Hepatocyte (in vitro differentiated cells): ENCODE results near the gene WBP2NL. TPM values are rescaled to one million over a fixed set of nuclear protein-coding genes. Genes with fewer than 3 reads are reported as not detected.

Experiments
- DNase-seq: peaks from one replicate; pipeline ENCODE4 v3.0.0-alpha.2; 2016; ENCODE audit warnings: low spot score
- H2AFZ ChIP-seq: fragments of 200-600 bp; sonication (generic); 2 replicates; pipeline ENCODE4 v1.6.0; 2016; ENCODE audit warnings: antibody characterized with exemption, mild to moderate bottlenecking
- H3K27ac ChIP-seq: fragments of 200-600 bp; sonication (generic); 2 replicates; pipeline ENCODE4 v1.5.1; 2016; ENCODE audit warnings: mild to moderate bottlenecking
- H3K27me3 ChIP-seq: fragments of 200-600 bp; sonication (generic); 2 replicates; pipeline ENCODE4 v1.6.1; 2016
- H3K36me3 ChIP-seq: fragments of 200-600 bp; sonication (generic); replicated peaks from 2 replicates; pipeline ENCODE4 v1.5.1; 2016; ENCODE audit warnings: low read depth; ENCODE audit not compliant: insufficient read depth
- H3K4me1 ChIP-seq: fragments of 200-600 bp; sonication (generic); 2 replicates; pipeline ENCODE4 v1.5.1; 2016; ENCODE audit warnings: mild to moderate bottlenecking, moderate library complexity; ENCODE audit not compliant: insufficient read depth
- H3K4me2 ChIP-seq: fragments of 200-600 bp; sonication (generic); 2 replicates; pipeline ENCODE4 v1.6.0; 2016
- H3K4me3 ChIP-seq: fragments of 200-600 bp; sonication (generic); 2 replicates; pipeline ENCODE4 v1.5.1; 2016; ENCODE audit warnings: mild to moderate bottlenecking
- H3K79me2 ChIP-seq: fragments of 200-600 bp; sonication (generic); 2 replicates; pipeline ENCODE4 v1.6.0; 2017; ENCODE audit warnings: mild to moderate bottlenecking
- H3K9me2 ChIP-seq: fragments of 200-600 bp; sonication (generic); replicated peaks from 2 replicates; pipeline ENCODE4 v1.6.0; 2017; ENCODE audit warnings: mild to moderate bottlenecking; ENCODE audit not compliant: insufficient read depth
- H3K9me3 ChIP-seq: fragments of 200-600 bp; sonication (generic); 2 replicates; pipeline ENCODE4 v1.5.1; 2016; ENCODE audit warnings: low read depth, mild to moderate bottlenecking
- H4K20me1 ChIP-seq: fragments of 200-600 bp; sonication (generic); 2 replicates; pipeline ENCODE4 v1.6.0; 2016; ENCODE audit warnings: mild to moderate bottlenecking; ENCODE audit not compliant: insufficient read depth, poor library complexity, severe bottlenecking
- EZH2 ChIP-seq: fragments of 200-600 bp; sonication (generic); IDR thresholded peaks from 2 replicates; pipeline ENCODE4 v1.6.1; 2016; ENCODE audit warnings: antibody characterized with exemption, mild to moderate bottlenecking, borderline replicate concordance
- EZH2phosphoT487 ChIP-seq: fragments of 200-600 bp; sonication (generic); IDR thresholded peaks from one replicate; pipeline ENCODE4 v1.6.1; 2018; ENCODE audit warnings: antibody characterized with exemption, mild to moderate bottlenecking, low read depth, moderate library complexity; ENCODE audit not compliant: unreplicated experiment, severe bottlenecking
- WGBS: methylation state at CpG from one replicate; pipeline ENCODE4 v1.1.6; 2016; ENCODE audit warnings: low lambda C conversion rate; ENCODE audit errors: missing lambda C conversion rate; 5-methylcytosine and 5-hydroxymethylcytosine counted together
- polyA plus RNA-seq: library from polyadenylated mRNA; unstranded; fragments of >200 nt; fragmentation: Nextera tagmentation; extraction: Ambion mirVana; gene quantifications from 2 replicates; pipeline ENCODE4 v1.2.1, GENCODE V29; 2016
- total RNA-seq: library from RNA; depleted of rRNA; stranded (reverse); fragments of >200 nt; gene quantifications from 2 replicates; pipeline ENCODE4 v1.2.3, GENCODE V29; 2014
- TF ChIP-seq, protein P1 (sequence below): fragments of 200-600 bp; sonication (generic); IDR thresholded peaks from 2 replicates; pipeline ENCODE4 v1.5.1; 2016; ENCODE audit warnings: antibody characterized with exemption, mild to moderate bottlenecking; ENCODE audit not compliant: poor library complexity

Gene WBP2NL
- total and polyA plus RNA-seq, 2 experiments from 2014 or later: not detected

DNA sequence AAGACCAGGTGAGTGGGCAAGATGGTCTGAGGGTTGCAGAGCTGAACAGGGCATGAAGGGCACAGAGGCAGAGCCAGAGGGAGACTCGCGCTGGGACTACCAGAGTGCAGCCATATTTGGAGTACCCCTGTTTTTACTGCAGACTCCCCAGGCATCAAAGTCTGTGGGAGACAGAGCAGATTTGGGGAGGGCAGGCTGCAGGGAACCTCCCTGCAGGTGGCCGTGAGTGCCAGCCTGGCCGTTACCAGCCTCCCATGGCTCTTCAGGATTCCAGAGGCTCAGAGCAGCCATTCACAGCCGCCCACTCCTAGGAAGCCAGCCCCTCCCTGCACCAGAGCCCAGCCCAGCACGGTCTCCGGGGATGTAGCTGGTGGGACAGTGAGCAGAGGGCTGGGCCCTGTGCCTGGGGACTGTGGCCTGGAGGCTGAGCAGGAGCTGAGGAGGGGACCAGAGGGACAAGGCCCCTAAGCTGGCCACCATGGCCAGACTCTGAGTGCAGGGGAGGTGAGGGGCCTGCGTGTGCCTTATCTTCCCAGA is 29.4 kb upstream of the WBP2NL start, which contains the start of gene SEPTIN3:
Gene SEPTIN3 (plus strand): TSS at position 334 of the 537 bp plus-strand sequence. CDS start 2,050 bp downstream, outside the sequence.
- Histone ChIP-seq H2AFZ (no peak within 1 kb of the TSS), H3K27ac (no peak within 1 kb of the TSS), H4K20me1 (no peaks in the 10 kb centered on the region), H3K9me2 (no peaks in the 10 kb centered on the region), H3K4me1 (no peaks in the 10 kb centered on the region), H3K4me3 (no peak within 1 kb of the TSS), H3K79me2 (no peaks in the 10 kb centered on the region), H3K4me2 (no peak within 1 kb of the TSS), H3K9me3 (no peaks in the 10 kb centered on the region), H3K36me3 (no peaks in the 10 kb centered on the region), H3K27me3 (peaks cover 2% of the 10 kb centered on the region)
- DNase-seq: no peak
- TF ChIP-seq EZH2 (no peak), EZH2phosphoT487 (no peak)
- TF ChIP-seq, protein P1, sequence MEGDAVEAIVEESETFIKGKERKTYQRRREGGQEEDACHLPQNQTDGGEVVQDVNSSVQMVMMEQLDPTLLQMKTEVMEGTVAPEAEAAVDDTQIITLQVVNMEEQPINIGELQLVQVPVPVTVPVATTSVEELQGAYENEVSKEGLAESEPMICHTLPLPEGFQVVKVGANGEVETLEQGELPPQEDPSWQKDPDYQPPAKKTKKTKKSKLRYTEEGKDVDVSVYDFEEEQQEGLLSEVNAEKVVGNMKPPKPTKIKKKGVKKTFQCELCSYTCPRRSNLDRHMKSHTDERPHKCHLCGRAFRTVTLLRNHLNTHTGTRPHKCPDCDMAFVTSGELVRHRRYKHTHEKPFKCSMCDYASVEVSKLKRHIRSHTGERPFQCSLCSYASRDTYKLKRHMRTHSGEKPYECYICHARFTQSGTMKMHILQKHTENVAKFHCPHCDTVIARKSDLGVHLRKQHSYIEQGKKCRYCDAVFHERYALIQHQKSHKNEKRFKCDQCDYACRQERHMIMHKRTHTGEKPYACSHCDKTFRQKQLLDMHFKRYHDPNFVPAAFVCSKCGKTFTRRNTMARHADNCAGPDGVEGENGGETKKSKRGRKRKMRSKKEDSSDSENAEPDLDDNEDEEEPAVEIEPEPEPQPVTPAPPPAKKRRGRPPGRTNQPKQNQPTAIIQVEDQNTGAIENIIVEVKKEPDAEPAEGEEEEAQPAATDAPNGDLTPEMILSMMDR: no peak
- 64% methylated on average over 8 of the region's 8 CpGs for WGBS

DNA sequence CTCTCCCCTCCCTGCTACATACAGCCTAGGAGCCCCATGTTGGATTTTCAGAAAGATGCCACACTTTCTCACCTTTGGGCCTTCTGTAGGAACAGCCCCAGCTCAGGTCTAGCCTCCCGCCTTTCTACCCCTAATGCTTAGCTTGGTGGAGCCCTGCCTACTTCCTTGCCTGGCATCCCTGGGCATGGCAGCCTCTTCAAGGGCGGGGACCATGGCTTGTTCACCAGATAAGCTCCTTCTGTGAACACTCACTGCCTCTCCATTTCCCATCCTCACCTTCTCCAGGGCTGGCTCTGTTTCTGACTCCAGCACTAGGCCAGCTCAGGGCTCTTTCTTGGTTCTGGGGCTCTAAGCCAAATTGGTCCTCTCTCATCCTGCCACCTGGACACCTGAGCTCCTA is 28.0 kb upstream of the WBP2NL start:
- Histone ChIP-seq H2AFZ (no peak overlapping the region), H3K4me1 (no peaks in the 10 kb centered on the region), H3K9me3 (no peaks in the 10 kb centered on the region), H3K36me3 (no peaks in the 10 kb centered on the region), H3K4me2 (no peak overlapping the region), H3K4me3 (no peak overlapping the region), H4K20me1 (no peaks in the 10 kb centered on the region), H3K9me2 (no peaks in the 10 kb centered on the region), H3K79me2 (no peaks in the 10 kb centered on the region), H3K27me3 (peaks cover 11% of the 10 kb centered on the region), H3K27ac (no peak overlapping the region)
- TF ChIP-seq EZH2phosphoT487 (no peak), EZH2 (no peak)
- TF ChIP-seq, protein P1: no peak
- no peak for DNase-seq
- WGBS: 92% methylated on average over 2 of the region's 2 CpGs

DNA sequence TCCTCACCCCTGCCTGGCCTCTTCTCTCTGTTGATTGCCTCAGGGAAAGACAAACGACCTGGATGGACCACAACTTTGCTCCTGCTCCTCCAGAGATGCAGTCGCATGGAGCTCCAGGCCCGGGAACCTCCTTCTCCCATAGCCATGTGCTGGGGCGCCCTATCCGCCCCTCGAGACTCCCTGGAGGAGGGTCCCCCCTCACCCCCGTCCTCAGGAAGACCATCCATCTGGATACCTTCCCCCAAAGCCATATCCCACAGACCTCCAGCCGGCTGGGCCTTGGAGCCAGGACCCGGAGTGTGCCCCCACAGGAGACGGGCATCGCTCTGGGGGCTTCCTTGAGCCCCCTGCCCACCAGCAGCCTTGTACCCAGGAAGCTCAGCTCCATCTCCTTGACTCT is 27.2 kb upstream of the WBP2NL start:
- H2AFZ ChIP-seq: no peak overlapping the region
- no peak overlapping the region for H3K4me3 ChIP-seq
- no peaks in the 10 kb centered on the region for H4K20me1 ChIP-seq
- H3K36me3 ChIP-seq: no peaks in the 10 kb centered on the region
- peaks cover 20% of the 10 kb centered on the region for H3K27me3 ChIP-seq
- no peaks in the 10 kb centered on the region for H3K4me1 ChIP-seq
- TF ChIP-seq, protein P1: no peak
- TF ChIP-seq EZH2 (no peak), EZH2phosphoT487 (no peak)
- no peaks in the 10 kb centered on the region for H3K9me3 ChIP-seq
- no peak overlapping the region for H3K4me2 ChIP-seq
- no peaks in the 10 kb centered on the region for H3K9me2 ChIP-seq
- H3K27ac ChIP-seq: no peak overlapping the region
- H3K79me2 ChIP-seq: no peaks in the 10 kb centered on the region
- no peak for DNase-seq
- WGBS: 89% methylated on average over 10 of the region's 11 CpGs
